Natural killer cell (primary cell): ENCODE results near the gene SLC6A20. TPM values are rescaled to one million over a fixed set of nuclear protein-coding genes. Genes with fewer than 3 reads are reported as not detected.

ENCODE experiments used
- ATAC-seq, 3 donors: fragments of 150-1000 bp in 2 of 3; fragments of 200-7000 bp in 1 of 3; cut with Tn5 transposase; 1 replicate in 1 of 3; 2 replicates in 2 of 3; pipeline ENCODE4 v1.10.0; 2021; ENCODE audit warnings: mild to moderate bottlenecking in 2 of 3, moderate library complexity in 2 of 3
- DNase-seq, 2 donors: peaks; one replicate each; pipeline versions ENCODE4 v3.0.0 to v3.0.0-alpha.2; 2013 to 2021; ENCODE audit warnings: mixed read lengths in 1 of 2
- H3K27ac ChIP-seq: one replicate; pipeline ENCODE4 v1.5.1; 2013; ENCODE audit warnings: mild to moderate bottlenecking, low read length
- H3K27me3 ChIP-seq: one replicate; pipeline ENCODE4 v1.6.1; 2013; ENCODE audit warnings: low read length; ENCODE audit not compliant: control insufficient read depth, insufficient read depth
- H3K36me3 ChIP-seq: one replicate; pipeline ENCODE4 v1.6.1; 2013; ENCODE audit warnings: low read length; ENCODE audit not compliant: control insufficient read depth, insufficient read depth
- H3K4me1 ChIP-seq: one replicate; pipeline ENCODE4 v1.6.1; 2013; ENCODE audit warnings: low read length; ENCODE audit not compliant: control insufficient read depth, insufficient read depth
- H3K4me3 ChIP-seq: one replicate; pipeline ENCODE4 v1.5.1; 2013; ENCODE audit warnings: low read length
- H3K9me3 ChIP-seq: one replicate; pipeline ENCODE4 v1.6.1; 2013; ENCODE audit warnings: low read length; ENCODE audit not compliant: control insufficient read depth, insufficient read depth
- H3K27ac Mint-ChIP-seq, 2 donors: one replicate each; pipeline ENCODE4 v1.8.0; 2022; ENCODE audit warnings: mild to moderate bottlenecking in 2 of 2, mixed read lengths in 2 of 2, moderate library complexity in 1 of 2
- H3K27me3 Mint-ChIP-seq, 2 donors: one replicate each; pipeline ENCODE4 v1.8.0; 2022; ENCODE audit warnings: low read depth in 2 of 2, mixed read lengths in 2 of 2
- H3K36me3 Mint-ChIP-seq: one replicate; pipeline ENCODE4 v1.8.0; 2022; ENCODE audit warnings: mixed read lengths
- H3K4me1 Mint-ChIP-seq, 2 donors: one replicate each; pipeline ENCODE4 v1.8.0; 2022; ENCODE audit warnings: mixed read lengths in 2 of 2
- H3K4me3 Mint-ChIP-seq: one replicate; pipeline ENCODE4 v1.8.0; 2022; ENCODE audit warnings: mild to moderate bottlenecking, moderate library complexity, mixed read lengths
- H3K9me3 Mint-ChIP-seq, 2 donors: one replicate each; pipeline ENCODE4 v1.8.0; 2022; ENCODE audit warnings: mixed read lengths in 2 of 2
- CTCF ChIP-seq: fragments of 200-600 bp; IDR thresholded peaks from one replicate; pipeline ENCODE4 v1.8.0; 2022; ENCODE audit warnings: antibody characterized with exemption
- WGBS: methylation state at CpG from one replicate; pipeline ENCODE4 v1.1.7; 2013; ENCODE audit warnings: missing lambda C conversion rate; ENCODE audit not compliant: insufficient coverage; 5-methylcytosine and 5-hydroxymethylcytosine counted together
- intact Hi-C: fragments of 100-400 bp; cut with micrococcal nuclease; formaldehyde crosslinking; loops from one replicate; pipeline ENCODE4 v1.14.2; 2022
- total RNA-seq, 4 donors: library from RNA; stranded (reverse); fragments of 120-200 nt in 1 of 4; gene quantifications; one replicate each; pipeline versions ENCODE4 v1.2.3 to v1.2.4, GENCODE V29; 2013 to 2022

The SLC6A20 gene
- total RNA-seq, 3 donors from 2014 or later (not counting 1 experiment from before 2014, with no cell fraction given), result 0.25 to 1.3 (median 0.70) TPM

GRCh38 chr3:45781841-45782240 is 14.5 kb downstream of the SLC6A20 start:
- no peaks in the 10 kb centered on the region for H3K27me3 ChIP-seq
- DNase-seq (no peak), ATAC-seq (no peak)
- H3K36me3 ChIP-seq, result no peaks in the 10 kb centered on the region
- H3K9me3 ChIP-seq, result no peaks in the 10 kb centered on the region
- Mint-ChIP-seq H3K4me3 (no peak overlapping the region), H3K27ac (no peak overlapping the region), H3K36me3 (no peaks in the 10 kb centered on the region), H3K4me1 (no peaks in the 10 kb centered on the region), H3K9me3 (no peaks in the 10 kb centered on the region), H3K27me3 (no peaks in the 10 kb centered on the region)
- H3K4me1 ChIP-seq, result no peaks in the 10 kb centered on the region
- no peak for TF ChIP-seq CTCF
- H3K27ac ChIP-seq, result no peak overlapping the region
- 96% methylated on average over 12 of the region's 12 CpGs for WGBS
- H3K4me3 ChIP-seq, result no peak overlapping the region
- intact Hi-C loops, result no loop called here

- no peak overlapping the region for H3K27ac ChIP-seq
- ATAC-seq (no peak), DNase-seq (no peak)
- Mint-ChIP-seq H3K9me3 (no peaks in the 10 kb centered on the region), H3K36me3 (no peaks in the 10 kb centered on the region), H3K4me1 (no peaks in the 10 kb centered on the region), H3K27ac (no peak overlapping the region), H3K27me3 (no peaks in the 10 kb centered on the region), H3K4me3 (no peak overlapping the region)
- no peaks in the 10 kb centered on the region for H3K27me3 ChIP-seq
- intact Hi-C loops, result no loop called here
- no peak for TF ChIP-seq CTCF
- no peaks in the 10 kb centered on the region for H3K4me1 ChIP-seq
- no peaks in the 10 kb centered on the region for H3K9me3 ChIP-seq
- 88% methylated on average over 5 of the region's 5 CpGs for WGBS
- no peak overlapping the region for H3K4me3 ChIP-seq
- H3K36me3 ChIP-seq, result no peaks in the 10 kb centered on the region
Observed at GRCh38 chr3:45781271-45781670, 15.1 kb downstream of the SLC6A20 start.

GRCh38 chr3:45779746-45780735 is 16.3 kb downstream of the SLC6A20 start:
- Mint-ChIP-seq H3K9me3 (no peaks in the 10 kb centered on the region), H3K36me3 (no peaks in the 10 kb centered on the region), H3K4me3 (no peak overlapping the region), H3K27ac (no peak overlapping the region), H3K27me3 (no peaks in the 10 kb centered on the region), H3K4me1 (no peaks in the 10 kb centered on the region)
- H3K27me3 ChIP-seq, result no peaks in the 10 kb centered on the region
- intact Hi-C loops, result no loop called here
- DNase-seq, result no peak
- no peak overlapping the region for H3K4me3 ChIP-seq
- H3K9me3 ChIP-seq, result no peaks in the 10 kb centered on the region
- no peaks in the 10 kb centered on the region for H3K36me3 ChIP-seq
- WGBS, result 88% methylated on average over 30 of the region's 35 CpGs
- TF ChIP-seq CTCF, result no peak
- no peaks in the 10 kb centered on the region for H3K4me1 ChIP-seq
- H3K27ac ChIP-seq, result no peak overlapping the region
- no peak for ATAC-seq
